GM13976 (cell line): ENCODE data around the gene DGKZ.
A peak's percentile ranks its signal among the peaks of the same experiment; 100 is the strongest.

Experiments
- DNase-seq: peaks from one replicate; pipeline ENCODE4 v3.0.0; 2012; ENCODE audit warnings: low spot score
- in situ Hi-C: fragments of 300-500 bp; cut with MboI; formaldehyde crosslinking; loops from one replicate; pipeline ENCODE4 v1.12.0; 2022; ENCODE audit warnings: low sequenced_read_pairs, mixed read lengths, inconsistent platforms; ENCODE audit not compliant: unreplicated experiment
- TF ChIP-seq, protein P1 (sequence below): IDR thresholded peaks from 2 replicates; pipeline ENCODE4 v1.5.1; 2012; ENCODE audit warnings: borderline replicate concordance, mild to moderate bottlenecking; ENCODE audit not compliant: insufficient read depth; ENCODE audit errors: extremely low read depth, missing control alignments, control extremely low read depth

The DGKZ gene

GRCh38 chr11:46380340-46381047 lies 33.2 kb downstream of the DGKZ start:
- TF ChIP-seq, protein P1, sequence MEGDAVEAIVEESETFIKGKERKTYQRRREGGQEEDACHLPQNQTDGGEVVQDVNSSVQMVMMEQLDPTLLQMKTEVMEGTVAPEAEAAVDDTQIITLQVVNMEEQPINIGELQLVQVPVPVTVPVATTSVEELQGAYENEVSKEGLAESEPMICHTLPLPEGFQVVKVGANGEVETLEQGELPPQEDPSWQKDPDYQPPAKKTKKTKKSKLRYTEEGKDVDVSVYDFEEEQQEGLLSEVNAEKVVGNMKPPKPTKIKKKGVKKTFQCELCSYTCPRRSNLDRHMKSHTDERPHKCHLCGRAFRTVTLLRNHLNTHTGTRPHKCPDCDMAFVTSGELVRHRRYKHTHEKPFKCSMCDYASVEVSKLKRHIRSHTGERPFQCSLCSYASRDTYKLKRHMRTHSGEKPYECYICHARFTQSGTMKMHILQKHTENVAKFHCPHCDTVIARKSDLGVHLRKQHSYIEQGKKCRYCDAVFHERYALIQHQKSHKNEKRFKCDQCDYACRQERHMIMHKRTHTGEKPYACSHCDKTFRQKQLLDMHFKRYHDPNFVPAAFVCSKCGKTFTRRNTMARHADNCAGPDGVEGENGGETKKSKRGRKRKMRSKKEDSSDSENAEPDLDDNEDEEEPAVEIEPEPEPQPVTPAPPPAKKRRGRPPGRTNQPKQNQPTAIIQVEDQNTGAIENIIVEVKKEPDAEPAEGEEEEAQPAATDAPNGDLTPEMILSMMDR, result no peak
- peak; percentile 82 for DNase-seq
- in situ Hi-C loops, result no loop called here

DNA sequence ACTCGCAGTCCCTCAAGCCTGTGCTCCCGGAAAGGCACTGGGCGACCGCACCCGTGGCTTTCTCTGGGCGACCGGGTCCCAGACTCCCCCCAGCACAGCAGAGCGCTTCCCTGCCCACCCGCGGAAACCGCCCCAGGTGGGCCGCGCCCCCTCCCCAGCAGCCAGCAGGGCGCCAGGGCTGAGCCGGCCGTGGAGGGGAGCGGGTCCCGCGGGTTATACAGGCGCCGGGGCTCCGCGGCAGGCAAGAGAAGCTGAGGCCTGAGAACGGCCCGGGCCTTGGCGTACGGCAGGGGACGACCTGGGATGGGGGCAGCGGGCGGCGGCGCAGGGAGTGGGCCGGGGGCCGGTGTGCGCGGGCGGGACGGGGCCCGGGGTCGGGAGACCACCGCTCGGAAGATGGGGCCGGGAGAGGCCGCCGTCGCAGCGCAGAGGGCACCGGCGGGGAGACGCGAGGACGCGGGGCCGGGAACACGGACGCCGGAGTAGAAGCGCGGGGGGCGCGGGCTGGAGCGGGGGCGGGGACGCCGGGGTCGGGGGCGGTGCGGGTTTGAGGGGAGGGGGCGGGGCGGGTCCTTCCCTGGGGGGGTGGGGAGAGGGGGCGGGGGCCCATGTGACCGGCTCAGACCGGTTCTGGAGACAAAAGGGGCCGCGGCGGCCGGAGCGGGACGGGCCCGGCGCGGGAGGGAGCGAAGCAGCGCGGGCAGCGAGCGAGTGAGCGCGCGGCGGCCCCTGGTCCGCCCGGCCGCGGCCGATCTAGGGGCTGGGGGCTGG lies 34.0 kb downstream of the DGKZ start, which contains the start of gene MDK:
TSS of gene MDK (plus strand) at position 622 of the 771 bp plus-strand sequence. CDS start 389 bp downstream, outside the sequence.
- DNase-seq, result peak; percentile 63
- in situ Hi-C loops, result no loop called here
- TF ChIP-seq, protein P1, result no peak

DNA sequence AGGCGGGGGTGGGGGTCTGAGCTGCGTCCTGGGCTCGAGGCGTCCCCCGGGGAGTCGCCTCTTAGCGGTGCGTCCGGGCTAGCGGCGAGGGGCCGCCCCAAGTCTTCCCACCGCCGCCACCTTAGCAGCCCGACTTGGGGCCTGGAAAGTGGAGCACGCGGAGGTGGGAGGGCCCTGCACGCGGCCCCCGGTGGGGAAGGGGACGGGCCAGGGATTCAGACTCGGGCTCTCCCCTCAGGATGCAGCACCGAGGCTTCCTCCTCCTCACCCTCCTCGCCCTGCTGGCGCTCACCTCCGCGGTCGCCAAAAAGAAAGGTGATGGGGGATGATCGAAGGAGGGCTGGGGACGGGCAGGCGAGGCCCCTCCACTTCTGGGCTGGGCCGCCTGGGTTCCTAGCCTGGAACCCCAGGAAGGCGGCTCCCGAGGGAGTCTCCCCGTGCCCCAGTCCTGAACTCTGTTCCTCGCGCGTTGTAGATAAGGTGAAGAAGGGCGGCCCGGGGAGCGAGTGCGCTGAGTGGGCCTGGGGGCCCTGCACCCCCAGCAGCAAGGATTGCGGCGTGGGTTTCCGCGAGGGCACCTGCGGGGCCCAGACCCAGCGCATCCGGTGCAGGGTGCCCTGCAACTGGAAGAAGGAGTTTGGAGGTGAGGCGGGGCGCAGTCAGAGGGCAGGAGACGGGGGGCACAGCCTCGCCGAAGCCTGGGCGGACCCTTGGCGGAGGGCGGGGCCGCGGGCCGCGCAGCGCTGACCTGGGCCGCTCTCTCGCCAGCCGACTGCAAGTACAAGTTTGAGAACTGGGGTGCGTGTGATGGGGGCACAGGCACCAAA lies 34.8 kb downstream of the DGKZ start:
- in situ Hi-C loops, result no loop called here
- DNase-seq, result peak; percentile 60
- TF ChIP-seq, protein P1, result no peak

GRCh38 chr11:46382646-46383403 lies 35.6 kb downstream of the DGKZ start:
- DNase-seq, result no peak
- in situ Hi-C loops, result no loop called here
- TF ChIP-seq, protein P1, result peak; percentile 8

DNA sequence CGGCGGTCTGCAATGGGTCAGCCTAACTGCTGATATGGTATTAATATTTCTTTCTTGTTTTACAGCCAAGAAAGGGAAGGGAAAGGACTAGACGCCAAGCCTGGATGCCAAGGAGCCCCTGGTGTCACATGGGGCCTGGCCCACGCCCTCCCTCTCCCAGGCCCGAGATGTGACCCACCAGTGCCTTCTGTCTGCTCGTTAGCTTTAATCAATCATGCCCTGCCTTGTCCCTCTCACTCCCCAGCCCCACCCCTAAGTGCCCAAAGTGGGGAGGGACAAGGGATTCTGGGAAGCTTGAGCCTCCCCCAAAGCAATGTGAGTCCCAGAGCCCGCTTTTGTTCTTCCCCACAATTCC lies 36.1 kb downstream of the DGKZ start:
- DNase-seq, result no peak
- in situ Hi-C loops, result no loop called here
- TF ChIP-seq, protein P1, result no peak

GRCh38 chr11:46383974-46384701 lies 36.9 kb downstream of the DGKZ start:
- TF ChIP-seq, protein P1, result no peak
- no peak for DNase-seq

More at GRCh38 chr11:46383974-46384701, 36.9 kb downstream of the DGKZ start:
- in situ Hi-C loops, result no loop called here
